HFFc6 (cell line): Measurements from ENCODE around the gene SLC43A2. TPM values are rescaled to one million over a fixed set of nuclear protein-coding genes. Genes with fewer than 3 reads are reported as not detected.
"Not testable (repeated sequence)": the region's sequence is repeated elsewhere in the genome, so short reads cannot be mapped to it uniquely, and the experiment has no call there.

Experiments
- DNase-seq: peaks from one replicate; pipeline ENCODE4 v3.0.0-alpha.2; 2018
- H3K27ac Mint-ChIP-seq: 2 replicates; pipeline ENCODE4 v1.8.0; 2020; ENCODE audit warnings: mild to moderate bottlenecking, mixed read lengths
- H3K27me3 Mint-ChIP-seq: 2 replicates; pipeline ENCODE4 v1.8.0; 2021; ENCODE audit warnings: mild to moderate bottlenecking, moderate library complexity, mixed read lengths; ENCODE audit not compliant: insufficient read depth
- H3K36me3 Mint-ChIP-seq: 2 replicates; pipeline ENCODE4 v1.8.0; 2021; ENCODE audit warnings: low read depth, mixed read lengths
- H3K4me1 Mint-ChIP-seq: 2 replicates; pipeline ENCODE4 v1.8.0; 2020; ENCODE audit warnings: low read depth, mixed read lengths
- H3K4me3 Mint-ChIP-seq: 2 replicates; pipeline ENCODE4 v1.8.0; 2020; ENCODE audit warnings: mild to moderate bottlenecking, moderate library complexity, mixed read lengths
- H3K9me3 Mint-ChIP-seq: 2 replicates; pipeline ENCODE4 v1.8.0; 2020; ENCODE audit warnings: mild to moderate bottlenecking, mixed read lengths
- CTCF ChIP-seq: fragments of 200-600 bp; sonication (generic); IDR thresholded peaks from 2 replicates; pipeline ENCODE4 v1.5.0; 2021; ENCODE audit warnings: antibody characterized with exemption, mild to moderate bottlenecking
- total RNA-seq, 6 experiments: library from RNA; stranded (reverse); fragmentation: NEBNext Ultra II Directional; extraction: Animal tissue kit (Norgen Biotek cat#: 25700); gene quantifications; 2 replicates in 1 of 6; 3 replicates in 5 of 6; pipeline ENCODE4 v1.2.3, GENCODE V29; 2021

The SLC43A2 gene
- total RNA-seq, 6 experiments from 2014 or later: 6.4 to 11.2 (median 6.9) TPM

GRCh38 chr17:1658100-1658499 is 29.5 kb upstream of the SLC43A2 start:
- H3K9me3 Mint-ChIP-seq: no peaks in the 10 kb centered on the region
- TF ChIP-seq CTCF: no peak
- no peak for DNase-seq
- no peaks in the 10 kb centered on the region for H3K4me1 Mint-ChIP-seq
- H3K36me3 Mint-ChIP-seq: peaks cover 71% of the 10 kb centered on the region
- H3K27ac Mint-ChIP-seq: no peak overlapping the region
- no peak overlapping the region for H3K4me3 Mint-ChIP-seq
- H3K27me3 Mint-ChIP-seq: peaks cover 2% of the 10 kb centered on the region

- TF ChIP-seq CTCF: no peak
- Mint-ChIP-seq H3K27ac (no peak overlapping the region), H3K27me3 (no peaks in the 10 kb centered on the region; the same call in 1 of the 2 replicates), H3K9me3 (no peaks in the 10 kb centered on the region), H3K4me3 (no peak overlapping the region), H3K36me3 (peaks cover 50% of the 10 kb centered on the region), H3K4me1 (peaks cover 7% of the 10 kb centered on the region)
- DNase-seq: no peak
These were observed 25.1 kb upstream of the SLC43A2 start for GRCh38 chr17:1653735-1654134.

- peaks cover 41% of the 10 kb centered on the region for H3K36me3 Mint-ChIP-seq
- H3K9me3 Mint-ChIP-seq, H3K27ac Mint-ChIP-seq, H3K4me1 Mint-ChIP-seq, H3K27me3 Mint-ChIP-seq, DNase-seq, H3K4me3 Mint-ChIP-seq: not testable (repeated sequence)
These were observed 24.2 kb upstream of the SLC43A2 start for GRCh38 chr17:1652794-1653193.

GRCh38 chr17:1651559-1651844 is 22.9 kb upstream of the SLC43A2 start:
- H3K27ac Mint-ChIP-seq: no peak overlapping the region
- H3K27me3 Mint-ChIP-seq: no peaks in the 10 kb centered on the region
- DNase-seq: no peak
- no peak overlapping the region for H3K4me3 Mint-ChIP-seq
- H3K36me3 Mint-ChIP-seq: peaks cover 32% of the 10 kb centered on the region
- no peaks in the 10 kb centered on the region for H3K9me3 Mint-ChIP-seq
- peaks cover 12% of the 10 kb centered on the region for H3K4me1 Mint-ChIP-seq
- TF ChIP-seq CTCF: no peak

- no peaks in the 10 kb centered on the region for H3K9me3 Mint-ChIP-seq
- DNase-seq: no peak
- no peak overlapping the region for H3K27ac Mint-ChIP-seq
- H3K4me3 Mint-ChIP-seq: no peak overlapping the region
- peaks cover 27% of the 10 kb centered on the region for H3K36me3 Mint-ChIP-seq
- H3K4me1 Mint-ChIP-seq: peaks cover 12% of the 10 kb centered on the region
- H3K27me3 Mint-ChIP-seq: no peaks in the 10 kb centered on the region
- no peak for TF ChIP-seq CTCF
These were observed 22.3 kb upstream of the SLC43A2 start for GRCh38 chr17:1650731-1651558.

GRCh38 chr17:1649844-1650501 is 21.3 kb upstream of the SLC43A2 start, which contains the start of gene RILP:
Gene RILP (minus strand): TSS chr17:1649866. CDS start chr17:1649804, 62 bp downstream.
- Mint-ChIP-seq H3K27ac (peak within 1 kb of the TSS; percentile 64), H3K4me3 (peak within 1 kb of the TSS; percentile 80), H3K9me3 (no peaks in the 10 kb centered on the region), H3K27me3 (no peaks in the 10 kb centered on the region), H3K36me3 (peaks cover 22% of the 10 kb centered on the region), H3K4me1 (peaks cover 12% of the 10 kb centered on the region)
- DNase-seq: no peak
- TF ChIP-seq CTCF: no peak
